HG03196 (cell line): ENCODE data around the gene USP6NL.

ENCODE experiments used
- ATAC-seq: cut with Tn5 transposase; IDR thresholded peaks from one replicate; pipeline ENCODE4 v1.9.1; 2021; ENCODE audit not compliant: unreplicated experiment

Gene USP6NL

DNA sequence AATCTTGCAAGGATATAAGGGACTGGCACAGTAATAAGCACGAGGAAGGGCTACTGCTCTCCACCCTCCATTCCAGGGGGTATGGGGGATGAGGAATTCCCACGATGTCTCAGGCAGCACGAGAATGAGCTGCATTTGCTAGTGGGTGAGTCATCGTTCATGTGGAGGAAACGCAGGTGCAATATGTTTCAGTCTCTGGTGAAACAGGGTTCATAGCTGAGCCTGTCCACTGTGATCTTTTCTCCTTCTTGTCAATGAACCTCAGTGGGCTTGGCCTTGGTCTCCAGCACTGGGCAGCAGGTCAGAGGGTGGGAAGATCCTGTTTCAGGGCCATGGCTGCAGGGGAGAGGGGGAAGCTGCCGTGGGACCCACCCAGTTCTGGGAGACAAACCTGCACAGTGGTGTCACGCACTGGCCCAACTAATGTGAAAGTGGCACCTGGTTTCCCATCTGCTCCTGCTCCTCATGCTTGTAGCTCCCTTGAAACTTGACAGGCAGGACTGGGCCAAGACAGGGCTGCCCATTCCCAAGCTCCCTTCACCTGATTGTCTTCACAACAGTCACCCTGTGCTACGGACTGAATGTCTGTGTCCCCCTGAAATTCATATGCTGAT is 181.9 kb downstream of the USP6NL start:
- ATAC-seq = no peak

- no peak for ATAC-seq
Measured at GRCh38 chr10:11425676-11426075, 185.8 kb downstream of the USP6NL start.

- ATAC-seq = no peak
Measured at GRCh38 chr10:11425296-11425610, 186.2 kb downstream of the USP6NL start.

DNA sequence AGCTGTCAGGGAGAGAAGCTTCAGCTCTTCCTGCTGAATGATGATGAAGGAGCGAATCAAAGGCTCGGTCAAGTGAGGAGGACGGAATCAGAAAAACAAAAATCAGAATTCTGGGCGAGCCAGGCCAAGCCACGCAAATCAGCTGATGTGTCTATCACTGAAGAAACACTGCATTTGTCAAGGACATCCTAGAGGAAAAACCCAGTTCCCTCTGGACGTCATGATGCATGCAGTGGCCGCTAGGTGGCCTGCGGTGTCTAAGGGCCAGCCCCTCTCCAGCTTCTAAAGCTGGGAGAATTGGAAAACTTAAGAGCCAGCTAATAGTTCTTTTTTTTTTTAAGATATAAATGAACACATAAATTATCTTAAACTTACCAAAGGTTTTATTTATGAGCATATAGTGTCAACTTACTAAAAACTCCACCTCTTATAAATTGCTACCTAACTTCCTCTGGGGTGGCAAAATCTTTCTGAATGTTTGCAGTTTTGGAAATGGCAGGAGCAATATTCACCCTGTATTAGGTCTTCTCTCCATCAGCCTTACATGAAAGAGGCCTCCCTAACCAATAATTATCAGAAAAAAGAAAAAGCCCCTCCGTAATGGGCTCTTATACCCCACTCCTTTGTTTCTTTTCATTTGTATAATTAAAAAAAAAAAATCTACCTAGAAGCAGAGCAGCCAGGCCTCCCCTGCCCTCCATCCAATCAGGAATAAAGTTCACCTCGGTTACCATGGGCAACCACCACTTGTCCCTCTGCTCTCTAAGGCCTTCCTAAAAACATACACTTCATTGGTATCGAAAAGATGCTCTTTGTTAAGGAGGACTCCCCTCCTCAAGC is 186.8 kb downstream of the USP6NL start:
- no peak for ATAC-seq

DNA sequence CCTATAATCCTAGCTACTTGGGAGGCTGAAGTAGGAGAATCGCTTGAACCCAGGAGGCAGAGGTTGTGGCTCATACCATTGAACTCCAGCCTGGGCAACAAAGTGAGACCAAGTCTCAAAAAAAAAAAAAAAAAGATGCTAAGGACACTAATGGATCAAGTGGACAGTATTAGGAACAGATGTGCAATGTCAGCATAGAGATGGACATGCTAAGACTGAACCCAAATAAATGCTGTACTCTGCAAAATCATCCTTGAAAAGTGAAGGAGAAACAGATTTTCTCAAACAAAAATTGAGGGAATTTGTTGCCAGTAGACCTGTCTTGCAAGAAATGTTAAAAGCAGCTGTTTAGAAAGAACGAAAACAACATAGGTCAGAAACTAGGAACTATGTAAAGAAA is 194.5 kb downstream of the USP6NL start:
- no peak for ATAC-seq

DNA sequence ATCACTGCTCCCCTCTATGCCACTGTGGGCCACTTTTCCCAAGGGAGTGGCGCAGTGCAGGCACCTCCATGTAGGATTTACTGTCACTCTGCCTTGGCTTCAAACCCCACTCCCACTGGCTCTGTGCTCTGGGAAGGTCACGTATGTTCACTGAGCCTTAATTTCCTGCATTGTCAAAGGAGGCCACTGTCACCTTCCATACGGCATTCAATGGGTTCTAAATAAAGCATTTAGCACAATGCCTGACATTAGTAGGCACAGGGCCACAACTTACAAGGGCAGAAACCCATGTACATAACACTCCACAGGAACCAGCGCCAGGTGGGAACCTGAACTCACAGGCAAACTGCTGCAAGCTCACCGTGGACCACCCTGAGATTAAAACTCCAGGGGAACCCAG is 196.4 kb downstream of the USP6NL start:
- ATAC-seq = no peak

- ATAC-seq = no peak
Measured at GRCh38 chr10:11414314-11415038, 197.0 kb downstream of the USP6NL start.

DNA sequence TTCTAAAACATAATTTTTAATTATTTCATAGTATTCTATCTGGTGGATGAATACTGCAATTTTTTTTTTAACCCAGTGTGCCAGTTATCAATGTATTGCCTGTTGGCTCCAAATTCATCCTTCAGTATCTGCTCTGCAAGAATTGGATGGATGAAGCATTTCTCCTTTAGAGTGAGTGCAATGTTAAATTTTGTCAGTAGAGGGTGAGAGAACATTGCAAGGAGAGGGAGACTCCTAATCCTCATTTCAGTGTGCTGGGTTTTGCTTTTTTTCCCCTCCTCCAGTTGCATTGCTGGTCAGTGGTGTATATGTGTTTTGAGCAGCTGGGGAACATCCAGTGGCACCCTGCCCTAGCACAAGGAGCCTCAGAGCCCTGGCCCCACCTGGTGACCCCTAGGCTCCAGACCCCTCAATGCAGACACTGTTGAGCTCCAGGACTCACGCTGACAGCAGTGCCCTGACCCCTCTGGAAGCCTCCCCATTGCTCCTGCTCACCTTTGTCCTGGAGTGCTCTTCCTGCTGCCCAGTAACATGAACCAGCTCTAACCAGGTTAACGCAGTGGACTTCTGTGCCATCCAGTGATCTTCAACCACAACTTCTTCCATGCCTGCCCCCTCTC is 199.4 kb downstream of the USP6NL start:
- ATAC-seq = no peak

- no peak for ATAC-seq
Measured at GRCh38 chr10:11409357-11409756, 202.1 kb downstream of the USP6NL start.

DNA sequence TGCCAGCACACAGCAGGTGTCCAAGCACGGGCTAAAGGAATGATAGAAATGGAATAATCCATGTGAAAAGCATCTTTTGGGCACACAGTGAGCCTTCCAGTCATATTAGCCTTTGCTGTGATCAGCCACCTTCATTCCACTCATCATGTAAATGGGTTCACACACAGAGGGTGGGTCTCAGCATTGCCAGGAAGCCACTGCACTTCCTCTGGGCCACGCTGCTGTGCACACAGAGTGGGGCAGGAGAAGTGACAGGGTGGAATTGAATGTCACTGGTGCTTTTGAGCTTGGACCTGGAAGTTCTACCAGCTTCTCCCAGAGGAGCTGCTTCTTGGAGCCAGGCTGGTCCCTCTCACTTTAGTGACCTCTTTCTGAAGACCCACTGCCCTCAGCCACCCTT is 203.5 kb downstream of the USP6NL start:
- no peak for ATAC-seq

- ATAC-seq = no peak
Measured at GRCh38 chr10:11406746-11407145, 204.7 kb downstream of the USP6NL start.

DNA sequence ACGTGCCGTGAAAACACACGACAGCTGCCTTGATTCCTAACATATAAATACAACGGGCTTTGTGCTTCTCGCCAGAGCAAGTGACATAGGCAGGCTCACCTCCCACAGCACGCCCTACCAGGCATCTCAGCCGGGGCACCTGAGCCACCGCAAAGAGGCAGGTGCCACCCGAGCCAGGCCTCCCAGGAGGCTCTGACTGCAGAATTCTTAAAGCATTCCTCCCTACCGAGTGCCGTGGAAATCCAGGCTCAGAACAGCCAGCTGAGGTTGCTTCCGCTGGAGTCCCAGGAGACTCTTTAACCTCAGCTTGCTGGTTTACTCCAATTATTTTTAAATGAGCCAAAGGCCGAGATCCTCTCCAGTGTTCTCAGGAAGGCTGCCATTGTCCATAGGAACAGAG is 206.5 kb downstream of the USP6NL start:
- no peak for ATAC-seq
